Activated CD8-positive, alpha-beta memory T cell treated with anti-CD3 and anti-CD28 coated beads for 24 hours (primary cell): ENCODE data around the gene HSPG2.
"Not testable (repeated sequence)": the region's sequence is repeated elsewhere in the genome, so short reads cannot be mapped to it uniquely, and the experiment has no call there.

ENCODE experiments used
- DNase-seq: peaks from one replicate; pipeline ENCODE4 v3.0.0-alpha.2; 2020

HSPG2 gene

GRCh38 chr1:21931171-21932093, 5.7 kb downstream of the HSPG2 start:
- no peak for DNase-seq

DNA sequence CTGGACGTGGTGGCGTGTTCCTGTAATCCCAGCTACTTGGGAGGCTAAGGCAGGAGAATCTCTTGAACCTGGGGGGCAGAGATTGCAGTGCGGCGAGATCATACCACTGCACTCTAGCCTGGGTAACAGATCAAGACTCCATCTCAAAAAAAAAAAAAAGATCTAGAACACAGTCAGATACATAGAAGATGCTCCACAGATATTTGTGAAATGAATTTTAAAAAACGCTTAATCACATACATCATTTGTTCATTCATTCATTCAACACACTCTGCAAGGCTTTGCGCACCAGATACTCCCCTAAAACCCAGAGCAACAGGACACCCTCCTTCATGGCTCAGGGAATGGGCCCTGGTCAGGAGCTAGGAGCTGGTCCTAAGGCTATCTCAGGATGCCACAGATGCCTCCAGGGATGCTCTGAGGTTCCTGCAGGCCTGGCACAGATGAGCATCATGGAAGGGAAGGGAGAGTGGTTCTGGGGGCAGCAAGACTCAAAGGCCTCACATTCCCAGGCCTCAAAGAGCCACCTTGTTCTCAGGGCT, 6.4 kb downstream of the HSPG2 start:
- no peak for DNase-seq

DNA sequence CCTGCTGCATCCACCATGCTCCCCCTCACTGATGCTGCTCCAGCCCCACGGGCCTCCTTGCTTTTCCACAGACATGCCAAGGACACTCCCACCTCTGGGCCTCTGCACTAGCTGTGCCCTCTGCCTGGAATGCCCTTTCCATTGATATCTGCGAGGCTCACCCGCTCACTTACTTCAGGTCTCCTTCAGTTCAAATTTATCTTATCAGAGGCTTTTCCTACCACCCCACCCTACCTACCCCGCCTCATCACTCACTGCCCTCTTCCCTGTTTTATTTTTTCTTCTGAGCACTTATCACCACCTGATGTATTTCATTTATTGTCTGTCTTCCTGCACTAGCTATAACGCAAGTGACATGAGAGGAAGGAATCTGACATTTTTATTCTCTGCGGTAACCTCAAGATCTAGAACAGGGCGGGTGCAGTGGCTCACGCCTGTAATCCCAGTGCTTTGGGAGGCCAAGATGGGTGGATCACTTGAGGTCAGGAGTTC, 7.0 kb downstream of the HSPG2 start:
- no peak for DNase-seq

DNA sequence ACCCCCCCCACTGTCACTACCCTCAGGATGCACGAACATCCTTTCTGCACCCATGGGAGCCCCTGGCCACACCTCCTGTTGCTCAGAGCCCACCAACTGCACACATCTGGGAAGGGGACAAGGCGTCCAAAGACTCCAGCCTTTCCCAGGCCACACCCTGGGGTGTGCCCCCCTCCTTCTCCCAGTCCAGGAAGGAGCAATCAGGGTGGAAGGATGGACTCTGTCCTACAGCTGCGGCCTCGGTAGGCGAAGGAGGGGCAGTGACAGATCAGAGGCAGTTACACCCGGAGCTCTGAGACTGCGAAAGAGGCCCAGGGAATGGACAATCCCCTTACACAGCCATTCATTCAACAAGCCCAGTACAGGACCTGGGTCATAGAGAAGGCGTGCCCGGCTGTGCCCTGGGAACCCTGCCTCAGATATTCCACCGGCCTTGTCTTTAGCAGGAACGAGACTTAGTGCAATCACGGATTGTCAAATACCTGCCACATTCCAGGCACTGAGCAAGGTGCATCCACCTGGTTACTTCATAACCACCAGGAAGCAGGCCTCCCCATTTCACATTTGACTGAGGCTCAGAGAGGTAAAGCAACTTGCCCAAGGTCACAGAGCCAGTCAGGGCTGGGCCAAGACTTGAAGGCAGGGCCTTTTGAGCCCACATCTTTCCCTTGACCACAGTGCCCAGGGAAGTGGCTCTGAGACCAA, 9.4 kb downstream of the HSPG2 start:
- no peak for DNase-seq

DNA sequence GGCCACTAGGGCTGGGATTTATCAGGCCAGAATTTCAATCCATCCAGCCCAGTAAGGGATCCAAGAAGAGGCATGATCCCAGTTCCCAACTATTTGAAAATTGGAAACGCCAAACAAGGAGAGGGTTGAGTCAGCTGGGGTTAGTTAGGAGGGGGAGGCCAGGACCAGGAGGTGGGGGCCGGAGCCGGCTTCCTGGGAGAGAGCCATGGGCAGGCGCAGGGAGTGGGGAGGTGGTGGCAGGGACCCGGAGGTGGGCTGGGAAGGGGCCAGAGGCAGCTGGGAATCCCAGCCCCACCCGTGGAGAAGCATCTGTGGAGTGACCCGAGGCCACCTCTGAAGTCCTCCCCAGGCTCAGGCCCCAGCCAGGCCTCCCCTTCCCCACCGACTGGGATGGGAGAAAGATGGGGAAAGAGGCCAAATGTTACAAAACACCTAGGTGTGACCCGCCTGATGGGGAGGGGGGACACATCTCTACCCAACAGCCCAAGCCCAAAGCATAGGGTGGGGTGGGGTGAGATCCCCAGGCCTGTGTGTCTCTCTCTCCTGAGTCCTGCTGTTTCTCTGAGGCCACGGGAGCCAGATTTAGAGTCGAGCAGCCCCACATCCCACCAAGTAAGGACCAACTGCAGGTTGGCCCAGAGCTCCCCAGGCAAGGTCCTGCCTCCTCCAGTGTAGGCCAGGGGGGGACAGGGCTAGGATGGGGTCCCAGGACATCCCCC, 10.1 kb downstream of the HSPG2 start:
- no peak for DNase-seq

DNA sequence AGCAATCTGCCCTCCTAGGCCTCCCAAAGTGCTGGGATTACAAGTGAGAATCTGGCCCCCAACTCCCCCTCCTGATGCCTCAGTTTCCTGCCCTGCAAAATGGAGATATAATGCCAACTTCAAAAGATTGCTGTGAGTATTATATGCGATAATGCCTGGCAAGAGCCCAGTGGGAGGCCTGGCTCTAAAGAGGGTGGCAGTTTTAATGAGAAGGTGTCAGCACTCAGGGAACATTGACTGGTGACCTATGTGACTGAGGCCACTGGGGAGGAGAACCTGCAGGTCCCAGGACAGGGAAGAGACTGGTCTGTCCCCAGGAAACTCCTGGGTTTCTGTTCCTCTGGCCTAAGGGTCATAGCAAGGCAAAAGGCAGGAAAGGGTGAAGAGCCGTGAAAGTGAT, 11.0 kb downstream of the HSPG2 start:
- no peak for DNase-seq

- no peak for DNase-seq
Measured at GRCh38 chr1:21925334-21925940, 11.7 kb downstream of the HSPG2 start.

GRCh38 chr1:21924503-21925005, 12.6 kb downstream of the HSPG2 start:
- no peak for DNase-seq

DNA sequence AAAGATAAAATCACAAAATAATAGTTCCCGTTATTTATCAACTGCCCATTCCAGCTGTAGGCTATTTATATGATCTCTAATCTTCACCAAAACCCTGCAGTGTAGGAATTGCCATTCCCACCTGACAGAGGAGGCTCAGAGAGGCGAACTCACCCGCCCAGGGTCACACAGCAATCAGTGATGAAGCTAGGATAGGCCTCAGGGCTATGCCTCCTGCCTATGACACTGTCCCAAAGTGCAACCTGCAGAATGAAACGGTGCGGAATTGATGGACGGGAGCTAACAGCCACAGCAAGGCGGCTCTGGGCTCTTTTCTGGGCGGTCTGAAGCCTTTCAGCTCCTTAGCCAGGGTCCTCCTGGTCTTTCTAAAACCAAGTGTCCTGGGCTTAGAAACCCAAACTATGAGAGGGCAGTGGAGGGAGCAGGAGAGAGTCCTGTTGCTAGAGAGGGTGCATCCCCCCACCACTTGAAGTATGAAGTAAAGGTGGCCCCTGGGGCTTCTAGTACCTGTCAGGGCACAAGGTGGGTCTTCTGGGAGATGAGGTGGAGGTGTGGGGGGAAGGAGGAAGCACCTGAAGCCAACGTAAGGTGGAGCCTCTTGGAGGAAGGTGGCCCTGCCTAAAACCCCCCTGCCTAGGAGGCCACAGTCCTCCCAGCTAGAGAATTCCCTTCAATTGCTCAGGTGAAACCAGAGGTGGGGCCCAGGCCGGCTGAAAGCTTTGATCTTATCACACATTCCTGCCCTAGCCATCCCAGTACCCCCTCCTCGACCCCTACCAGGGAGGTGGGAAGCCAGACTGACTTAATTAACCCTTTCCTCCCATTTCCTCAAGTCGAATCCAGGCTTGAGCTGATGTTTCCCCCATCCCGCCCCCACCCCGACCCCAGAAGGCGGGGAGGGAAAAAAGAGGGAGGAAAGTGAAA, 14.8 kb downstream of the HSPG2 start:
- DNase-seq: no peak

- DNase-seq: no peak
Measured at GRCh38 chr1:21921100-21921875, 15.8 kb downstream of the HSPG2 start.

DNA sequence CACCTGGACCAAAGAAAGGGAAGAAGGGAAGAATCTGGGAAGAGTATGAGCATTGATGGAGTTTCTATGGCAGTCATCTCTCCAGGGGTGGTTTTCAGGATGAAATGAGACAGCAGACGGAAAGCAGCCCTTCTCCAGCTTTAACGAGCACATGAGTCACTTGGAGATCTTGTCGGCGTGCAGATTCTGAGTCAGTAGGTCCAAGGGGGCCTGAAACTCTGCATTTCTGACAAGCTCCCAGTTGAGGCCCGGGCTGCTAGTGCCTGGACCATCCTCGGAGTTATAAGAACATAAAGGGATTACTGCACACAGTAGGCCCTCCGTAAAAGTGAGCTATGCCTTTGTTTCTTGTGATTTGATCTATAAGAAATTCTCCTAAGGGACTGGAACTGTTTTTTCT, 17.6 kb downstream of the HSPG2 start:
- no peak for DNase-seq

GRCh38 chr1:21917239-21917631, 19.9 kb downstream of the HSPG2 start:
- not testable (repeated sequence) for DNase-seq

DNA sequence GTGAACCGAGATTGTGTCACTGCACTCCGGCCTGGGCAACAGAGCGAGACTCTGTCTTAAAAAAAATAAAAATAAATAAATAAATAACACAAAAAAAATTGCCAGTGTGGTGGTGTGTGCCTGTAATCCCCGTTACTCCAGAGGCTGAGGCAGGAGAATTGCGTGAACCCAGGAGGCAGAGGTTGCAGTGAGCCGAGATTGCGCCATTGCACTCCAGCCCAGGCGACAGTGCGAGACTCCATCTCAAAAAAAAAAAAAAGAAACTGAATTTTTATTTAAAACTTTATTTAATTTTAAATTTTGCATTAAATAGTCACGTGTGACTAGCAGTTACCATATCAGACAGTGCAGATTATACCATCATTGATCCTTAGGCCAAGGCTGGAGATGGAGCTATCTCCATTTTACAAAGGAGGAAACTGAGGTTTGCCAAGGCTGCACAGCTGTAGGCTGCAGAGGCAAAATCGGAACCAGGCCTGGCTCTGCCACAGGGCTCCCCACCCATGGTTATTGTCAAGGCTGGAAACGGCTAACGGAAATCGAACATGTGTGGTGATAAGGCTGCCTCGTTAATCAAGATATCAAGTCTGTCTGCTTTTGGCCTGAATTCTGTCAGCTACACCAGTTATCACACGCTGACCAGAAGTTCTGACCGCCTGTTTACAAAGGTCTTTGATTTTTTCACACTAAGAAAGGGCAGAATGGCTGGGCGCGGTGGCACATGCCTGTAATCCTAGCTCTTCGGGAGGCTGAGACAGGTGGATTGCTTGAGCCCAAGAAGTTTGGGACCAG, 20.5 kb downstream of the HSPG2 start:
- no peak for DNase-seq

DNA sequence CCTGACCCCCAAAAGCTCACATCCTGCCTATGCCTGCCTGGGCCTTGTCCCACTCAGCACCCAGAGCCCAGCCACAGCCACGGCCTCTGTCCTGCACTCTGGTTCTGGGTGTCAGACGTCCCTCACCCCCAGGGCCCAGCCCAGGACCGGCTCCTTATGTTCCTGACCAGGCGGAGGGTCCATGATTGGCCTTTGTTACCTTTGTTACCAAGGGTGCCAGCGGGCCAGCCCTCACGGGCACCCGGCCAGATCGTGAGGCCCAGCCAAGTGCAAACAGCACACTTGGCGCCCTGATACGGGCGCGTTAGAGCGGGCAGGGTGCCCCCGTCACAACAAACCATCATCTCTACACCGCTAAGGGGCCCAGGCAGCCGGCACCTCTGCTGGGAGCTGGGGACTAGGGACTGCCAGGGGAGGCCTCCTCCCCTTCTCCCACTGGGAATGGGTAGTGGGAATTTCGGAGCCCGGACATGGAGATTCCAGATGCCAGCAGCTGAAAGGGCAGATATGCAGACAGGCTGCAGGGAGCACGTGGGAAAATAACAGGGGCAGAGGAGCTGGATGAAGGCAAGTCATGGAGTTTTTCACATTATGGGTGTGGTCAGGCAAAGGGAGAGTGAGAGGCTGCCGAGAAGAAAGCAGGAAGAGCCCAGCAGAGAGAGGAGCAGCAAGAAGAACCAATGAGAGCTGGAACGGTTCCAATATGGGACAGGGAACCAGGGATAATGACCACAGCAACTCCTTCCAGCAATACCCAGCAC, 22.1 kb downstream of the HSPG2 start:
- DNase-seq: no peak

DNA sequence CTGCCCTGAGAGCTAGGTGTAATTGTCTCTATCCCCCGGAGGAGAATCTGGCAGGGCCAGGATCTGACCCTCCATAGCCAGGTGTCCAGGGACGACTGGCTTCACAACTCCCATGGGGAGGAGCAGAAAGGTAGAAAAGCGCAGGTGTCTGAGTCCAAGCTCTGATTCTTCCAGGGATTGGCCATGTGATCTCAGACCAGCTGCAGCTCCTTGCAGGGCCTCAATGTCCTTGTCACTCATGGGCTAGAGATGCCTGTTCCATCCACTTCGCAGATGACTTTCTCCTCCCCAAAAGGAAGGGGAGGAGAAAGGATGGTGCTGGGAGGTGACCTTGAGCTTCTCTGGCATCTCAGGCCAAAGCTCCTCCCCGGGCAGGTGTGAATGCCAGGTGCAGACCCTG, 22.7 kb downstream of the HSPG2 start:
- no peak for DNase-seq

DNA sequence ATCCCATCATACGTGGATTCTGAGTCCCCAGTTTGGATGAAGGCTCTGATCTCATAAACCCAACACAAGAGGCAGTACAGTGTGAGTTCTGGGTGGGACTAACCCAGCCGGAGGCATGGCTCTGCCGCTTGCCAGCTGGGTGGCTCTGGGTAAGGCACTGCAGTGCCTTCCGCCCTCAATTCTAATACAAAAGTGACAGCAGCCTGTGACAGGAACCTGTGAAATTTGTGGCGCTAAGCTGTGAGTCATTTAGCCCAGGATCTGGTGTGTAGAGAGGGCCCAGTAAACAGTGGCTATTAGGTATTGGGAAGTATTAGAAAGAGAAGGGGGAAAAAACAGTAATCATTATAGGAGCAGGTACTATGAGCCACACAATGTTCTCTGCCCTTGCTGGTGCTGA, 23.3 kb downstream of the HSPG2 start:
- DNase-seq: no peak

- DNase-seq: no peak
Measured at GRCh38 chr1:21913258-21913657, 23.9 kb downstream of the HSPG2 start.

DNA sequence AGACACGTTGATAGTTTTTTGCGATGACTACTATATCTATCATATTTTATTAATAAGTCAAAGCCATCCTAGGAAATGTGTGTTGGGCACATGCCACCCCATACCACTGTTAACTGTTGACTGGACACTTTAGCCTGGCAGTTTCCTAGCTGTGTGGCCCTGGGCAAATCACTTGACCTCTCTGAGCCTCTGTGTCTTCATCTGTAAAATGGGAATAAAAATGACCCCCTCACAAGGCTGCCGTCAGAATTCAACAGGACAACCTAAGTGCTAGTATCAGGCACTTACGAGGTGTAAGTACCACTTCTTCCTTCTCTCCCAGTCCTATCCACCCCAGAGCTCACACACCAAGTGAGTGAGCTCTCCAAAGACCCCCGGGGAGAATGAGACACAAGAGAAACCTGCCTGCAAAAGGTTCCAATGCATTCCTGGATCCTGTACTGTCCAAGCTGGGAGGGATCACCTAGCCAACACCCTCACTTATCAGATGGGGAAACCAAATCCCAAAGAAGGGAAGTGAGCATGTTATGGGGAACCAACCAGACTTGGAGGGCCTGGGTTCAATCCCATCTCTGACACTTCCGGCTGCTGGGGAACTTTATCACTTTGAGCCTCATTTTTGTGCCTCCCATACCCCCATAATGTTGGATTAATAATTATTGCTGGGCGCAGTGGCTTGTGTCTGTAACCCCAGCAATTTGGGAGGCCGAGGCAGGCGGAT, 24.9 kb downstream of the HSPG2 start:
- DNase-seq: no peak
